CD4-positive, alpha-beta T cell (primary cell): ENCODE data around the gene KRT12. TPM values are rescaled to one million over a fixed set of nuclear protein-coding genes. Genes with fewer than 3 reads are reported as not detected.
A peak's percentile ranks its signal among the peaks of the same experiment; 100 is the strongest.

Source experiments
- ATAC-seq: fragments of 200-7000 bp; cut with Tn5 transposase; one replicate; pipeline ENCODE4 v1.10.0; 2022; ENCODE audit warnings: mild to moderate bottlenecking; ENCODE audit not compliant: poor library complexity
- CTCF ChIA-PET: fragments of 350-600 bp; sonication (Branson Sonifier 250); formaldehyde crosslinking; loops from one replicate; lab custom pipeline; 2021; ENCODE audit warnings: antibody characterized with exemption, inconsistent platforms; lab: Charles Lee
- POLR2A ChIA-PET: fragments of 350-600 bp; sonication (Branson Sonifier 250); formaldehyde crosslinking; loops from one replicate; lab custom pipeline; 2021; ENCODE audit warnings: antibody characterized with exemption, inconsistent platforms; lab: Charles Lee
- DNase-seq, 14 experiments: peaks; one replicate each; pipeline ENCODE4 v3.0.0-alpha.2; 2013 to 2020; ENCODE audit warnings: mixed read lengths in 2 of 14
- H3K27ac ChIP-seq, 2 donors: one replicate each; pipeline versions ENCODE4 v1.5.1 to v1.7.0; 2013; ENCODE audit warnings: low read length in 2 of 2, low read depth in 1 of 2, mild to moderate bottlenecking in 1 of 2
- H3K27me3 ChIP-seq, 2 experiments: 1 replicate in 1 of 2; 2 replicates in 1 of 2; pipeline versions ENCODE4 v1.6.1 to v1.7.0; 2013; ENCODE audit warnings: low read length in 2 of 2, control low read depth in 1 of 2, mild to moderate bottlenecking in 1 of 2, moderate library complexity in 1 of 2; ENCODE audit not compliant: insufficient read depth in 2 of 2, control insufficient read depth in 1 of 2
- H3K36me3 ChIP-seq: one replicate; pipeline ENCODE4 v1.6.1; 2013; ENCODE audit warnings: low read length, control low read depth; ENCODE audit not compliant: insufficient read depth
- H3K4me1 ChIP-seq: one replicate; pipeline ENCODE4 v1.6.1; 2013; ENCODE audit warnings: low read length, control low read depth; ENCODE audit not compliant: insufficient read depth
- H3K4me3 ChIP-seq: one replicate; pipeline ENCODE4 v1.5.1; 2013; ENCODE audit warnings: mild to moderate bottlenecking, low read length, moderate library complexity
- H3K9me3 ChIP-seq, 2 experiments: 1 replicate in 1 of 2; 2 replicates in 1 of 2; pipeline versions ENCODE4 v1.6.1 to v1.7.0; 2013; ENCODE audit warnings: low read length in 2 of 2, mild to moderate bottlenecking in 2 of 2, control low read depth in 1 of 2, moderate library complexity in 1 of 2; ENCODE audit not compliant: control insufficient read depth in 1 of 2, insufficient read depth in 1 of 2
- H3K27ac Mint-ChIP-seq: one replicate; pipeline ENCODE4 v1.8.0; 2020; ENCODE audit warnings: mixed read lengths
- H3K27me3 Mint-ChIP-seq: one replicate; pipeline ENCODE4 v1.8.0; 2021; ENCODE audit warnings: mixed read lengths
- H3K36me3 Mint-ChIP-seq: one replicate; pipeline ENCODE4 v1.8.0; 2021; ENCODE audit warnings: low read depth, mixed read lengths
- H3K4me1 Mint-ChIP-seq: one replicate; pipeline ENCODE4 v1.8.0; 2021; ENCODE audit warnings: low read depth, mixed read lengths
- H3K4me3 Mint-ChIP-seq: one replicate; pipeline ENCODE4 v1.8.0; 2020; ENCODE audit warnings: mild to moderate bottlenecking, mixed read lengths
- H3K9me3 Mint-ChIP-seq: one replicate; pipeline ENCODE4 v1.8.0; 2020; ENCODE audit warnings: mixed read lengths
- CTCF ChIP-seq: fragments of 200-600 bp; IDR thresholded peaks from one replicate; pipeline ENCODE4 v1.8.0; 2022; ENCODE audit warnings: antibody characterized with exemption, mild to moderate bottlenecking
- intact Hi-C, 2 experiments: fragments of 100-400 bp; cut with DNase I in 1 of 2; cut with micrococcal nuclease in 1 of 2; formaldehyde crosslinking; loops; one replicate each; pipeline versions ENCODE4 v1.15.1 to v1.9.0; 2023 to 2025; cut with DNase I, micrococcal nuclease
- total RNA-seq, 174 experiments: library from RNA in 2 of 174; stranded (reverse) in 2 of 174; gene quantifications; one replicate each; pipeline ENCODE4 v1.2.3 and lab custom pipeline; 2021 to 2026

KRT12 gene
- total RNA-seq, 2 experiments from 2014 or later, result not detected

- peaks cover 62% of the 10 kb centered on the region for H3K27me3 Mint-ChIP-seq
- no peak for DNase-seq
- H3K9me3 ChIP-seq, result no peaks in the 10 kb centered on the region
- intact Hi-C loops, result loop anchor here in 1 of 2 experiments (5.0 kb wide), 1 partner anchor 401 kb away; the partner anchor contains the start of gene KRTAP16-1
- TF ChIP-seq CTCF, result no peak
- H3K27me3 ChIP-seq, result peaks cover 2 to 25% of the 10 kb centered on the region in 2 experiments
- ATAC-seq, result no peak
- H3K4me1 ChIP-seq, result no peaks in the 10 kb centered on the region
- no peaks in the 10 kb centered on the region for H3K36me3 Mint-ChIP-seq
- no peak overlapping the region for H3K4me3 Mint-ChIP-seq
- no peaks in the 10 kb centered on the region for H3K4me1 Mint-ChIP-seq
- no peaks in the 10 kb centered on the region for H3K9me3 Mint-ChIP-seq
- no peak overlapping the region for H3K27ac ChIP-seq
- no peaks in the 10 kb centered on the region for H3K36me3 ChIP-seq
- CTCF ChIA-PET, result interaction anchor here (1.0 to 4.7 kb wide), 2 partner anchors 642 to 756 kb away, joined by 3 to 20 read pairs; no protein-coding TSS in a partner anchor
- H3K27ac Mint-ChIP-seq, result no peak overlapping the region
- POLR2A ChIA-PET, result no interaction called here
- H3K4me3 ChIP-seq, result no peak overlapping the region
Observed at GRCh38 chr17:40906613-40907012, 39.6 kb upstream of the KRT12 start.

GRCh38 chr17:40905370-40905769 is 38.3 kb upstream of the KRT12 start:
- CTCF ChIA-PET, result no interaction called here
- Histone ChIP-seq H3K27ac (no peak overlapping the region), H3K4me1 (no peaks in the 10 kb centered on the region), H3K27me3 (peaks cover 2 to 25% of the 10 kb centered on the region in 2 experiments), H3K9me3 (no peaks in the 10 kb centered on the region), H3K36me3 (no peaks in the 10 kb centered on the region), H3K4me3 (no peak overlapping the region)
- Mint-ChIP-seq H3K4me3 (no peak overlapping the region), H3K4me1 (no peaks in the 10 kb centered on the region), H3K36me3 (no peaks in the 10 kb centered on the region), H3K9me3 (no peaks in the 10 kb centered on the region), H3K27ac (no peak overlapping the region), H3K27me3 (peaks cover 69% of the 10 kb centered on the region)
- ATAC-seq, result no peak
- POLR2A ChIA-PET, result no interaction called here
- TF ChIP-seq CTCF, result no peak
- intact Hi-C loops, result loop anchor here in 1 of 2 experiments (5.0 kb wide), 1 partner anchor 402 kb away; the partner anchor contains the start of gene KRTAP16-1
- DNase-seq, result no peak

GRCh38 chr17:40903129-40903847 is 36.3 kb upstream of the KRT12 start:
- intact Hi-C loops, result no loop called here
- peaks cover under 1 to 20% of the 10 kb centered on the region in 2 experiments for H3K27me3 ChIP-seq
- POLR2A ChIA-PET, result no interaction called here

More at GRCh38 chr17:40903129-40903847, 36.3 kb upstream of the KRT12 start:
- Mint-ChIP-seq H3K27ac (no peak overlapping the region), H3K27me3 (peaks cover 60% of the 10 kb centered on the region), H3K36me3 (no peaks in the 10 kb centered on the region), H3K4me3 (no peak overlapping the region), H3K9me3 (no peaks in the 10 kb centered on the region), H3K4me1 (no peaks in the 10 kb centered on the region)
- no peak for TF ChIP-seq CTCF
- ATAC-seq (no peak), DNase-seq (peak in 1 of 14 experiments; percentile 16)
- Histone ChIP-seq H3K4me3 (no peak overlapping the region), H3K27ac (no peak overlapping the region), H3K4me1 (no peaks in the 10 kb centered on the region), H3K9me3 (no peaks in the 10 kb centered on the region), H3K36me3 (no peaks in the 10 kb centered on the region)
- CTCF ChIA-PET, result no interaction called here
